HTERT RPE-1 (cell line): ENCODE results near the gene NBR1.
"Not testable (repeated sequence)": the region's sequence is repeated elsewhere in the genome, so short reads cannot be mapped to it uniquely, and the experiment has no call there.

ENCODE experiments used
- in situ Hi-C: fragments of 300-500 bp; cut with MboI; formaldehyde crosslinking; loops from 4 replicates; pipeline ENCODE4 v1.14.3; 2020; ENCODE audit warnings: low sequenced_read_pairs

The NBR1 gene

DNA sequence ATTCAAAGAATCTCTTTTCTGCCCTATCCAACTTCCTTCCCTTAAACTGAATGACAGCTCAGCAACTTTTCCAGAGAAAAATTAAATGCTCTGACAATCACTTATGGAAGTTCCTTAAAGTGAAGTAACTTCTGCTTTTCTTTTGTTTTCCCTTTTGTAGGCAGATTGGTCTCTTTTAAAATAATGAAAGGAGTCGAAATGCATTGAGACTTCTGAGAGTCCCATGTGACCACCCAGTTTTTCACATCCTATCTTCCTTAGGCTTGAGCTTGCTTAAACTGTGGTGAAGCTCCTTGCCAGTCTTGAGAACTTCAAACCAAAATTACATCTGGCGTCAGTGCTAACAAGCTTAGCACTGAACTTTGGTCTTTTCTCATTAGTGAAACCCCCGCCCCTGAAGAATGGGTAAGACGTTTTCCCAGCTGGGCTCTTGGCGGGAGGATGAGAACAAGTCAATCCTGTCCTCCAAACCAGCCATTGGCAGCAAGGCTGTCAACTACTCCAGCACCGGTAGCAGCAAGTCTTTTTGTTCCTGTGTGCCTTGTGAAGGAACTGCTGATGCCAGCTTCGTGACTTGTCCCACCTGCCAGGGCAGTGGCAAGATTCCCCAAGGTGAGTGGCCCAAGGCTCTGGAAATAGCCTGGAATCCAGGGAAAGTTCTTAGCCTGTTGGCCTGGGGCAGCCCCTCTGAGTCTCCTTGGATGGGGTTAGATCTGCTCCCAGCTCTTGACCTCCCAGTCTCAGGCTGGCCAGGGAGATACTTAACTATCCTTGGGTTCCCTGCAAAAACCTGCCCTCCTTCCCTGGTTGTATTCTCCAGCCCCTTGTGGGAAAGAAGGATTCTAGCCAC, 41.9 kb downstream of the NBR1 start:
- in situ Hi-C loops = no loop called here

DNA sequence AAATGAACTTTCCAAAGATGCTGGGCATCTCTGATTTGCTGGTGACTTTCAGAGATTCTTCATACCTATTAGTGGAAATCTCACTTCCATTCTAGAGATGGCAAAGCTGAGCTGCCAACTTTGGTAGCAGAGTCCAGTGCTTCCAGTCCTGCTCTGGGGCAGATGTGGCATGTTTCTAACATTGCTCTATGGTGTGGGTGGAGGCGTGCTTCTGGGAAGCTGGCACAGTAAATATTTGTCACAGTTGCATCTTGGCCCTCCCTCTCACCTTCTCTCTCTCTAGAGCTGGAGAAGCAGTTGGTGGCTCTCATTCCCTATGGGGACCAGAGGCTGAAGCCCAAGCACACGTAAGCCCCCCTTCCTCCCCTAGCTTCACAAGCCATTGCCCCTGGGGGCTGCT, 42.5 kb downstream of the NBR1 start:
- in situ Hi-C loops = no loop called here

DNA sequence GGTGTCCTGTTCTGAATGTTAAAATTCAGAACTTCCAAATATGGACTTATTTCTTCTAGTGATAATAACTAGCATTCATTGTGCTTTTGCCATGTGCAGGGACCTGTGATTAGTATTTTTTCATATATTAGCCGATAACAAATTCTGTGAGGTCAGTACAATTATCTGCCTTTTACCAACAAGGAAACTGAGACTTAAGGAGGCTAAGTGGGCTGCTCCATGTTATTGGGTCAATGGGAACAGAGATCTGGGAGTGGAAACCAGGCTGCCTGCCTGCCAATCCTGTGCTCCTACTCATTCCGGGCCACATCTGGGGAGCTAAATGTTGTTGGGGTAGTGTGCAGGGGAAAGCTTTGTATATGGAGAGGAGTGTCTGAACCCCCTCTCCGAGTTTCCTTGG, 44.3 kb downstream of the NBR1 start:
- in situ Hi-C loops = no loop called here

DNA sequence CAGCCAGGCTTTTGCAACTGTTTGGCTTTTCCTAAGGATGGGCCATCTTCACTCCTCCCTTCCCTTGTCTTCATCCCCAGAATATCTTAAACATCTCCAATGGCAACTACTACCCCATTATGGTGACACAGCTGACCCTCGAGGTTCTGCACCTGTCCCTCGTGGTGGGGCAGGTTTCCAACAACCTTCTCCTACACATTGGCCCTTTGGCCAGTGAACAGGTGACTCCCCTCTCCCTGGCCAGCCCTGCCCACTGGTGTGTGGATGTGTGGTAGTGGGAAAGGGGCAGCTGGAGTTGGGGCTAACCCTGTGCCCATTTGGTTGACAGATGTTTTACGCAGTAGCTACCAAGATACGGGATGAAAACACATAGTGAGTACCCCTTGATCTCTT, 45.4 kb downstream of the NBR1 start:
- in situ Hi-C loops = no loop called here

DNA sequence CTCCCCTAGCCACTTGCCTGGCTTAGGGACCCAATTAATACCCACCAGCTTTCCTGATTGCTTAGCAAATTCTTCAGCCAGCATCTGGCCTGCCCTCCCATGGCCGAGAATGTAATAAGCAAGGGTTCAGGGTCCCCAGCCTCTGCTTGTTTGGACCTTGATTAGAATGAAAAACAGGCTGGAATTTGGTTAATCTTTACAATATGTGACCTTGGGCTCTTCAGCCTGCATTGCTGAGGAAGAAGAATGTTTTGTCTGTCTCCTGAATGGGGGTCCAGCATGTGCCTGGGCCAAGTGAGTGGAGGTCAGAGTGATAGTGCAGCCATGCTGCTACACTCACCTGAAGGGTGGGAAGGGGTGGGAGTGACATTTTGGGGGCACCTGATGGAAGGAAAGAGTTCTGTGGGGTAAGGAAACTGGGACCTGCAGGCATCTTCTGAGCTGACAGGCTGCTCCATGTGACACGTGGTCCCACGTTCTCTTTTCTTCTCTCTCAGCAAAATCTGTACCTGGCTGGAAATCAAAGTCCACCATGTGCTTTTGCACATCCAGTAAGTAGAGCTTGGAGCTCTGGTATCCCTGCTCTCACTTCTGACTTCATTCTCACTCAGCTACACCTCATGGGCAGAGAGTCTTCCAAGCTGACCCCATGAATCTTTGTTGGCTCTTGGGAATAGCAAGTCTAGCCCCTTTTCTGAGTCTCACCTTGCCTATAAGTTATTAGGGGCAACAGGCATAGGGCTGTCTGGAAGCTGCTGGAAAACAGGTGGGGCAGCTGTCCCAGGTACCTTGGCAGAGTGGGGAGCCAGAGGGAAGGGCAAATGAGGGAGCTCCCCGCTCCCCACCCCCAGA, 46.0 kb downstream of the NBR1 start:
- in situ Hi-C loops = no loop called here

DNA sequence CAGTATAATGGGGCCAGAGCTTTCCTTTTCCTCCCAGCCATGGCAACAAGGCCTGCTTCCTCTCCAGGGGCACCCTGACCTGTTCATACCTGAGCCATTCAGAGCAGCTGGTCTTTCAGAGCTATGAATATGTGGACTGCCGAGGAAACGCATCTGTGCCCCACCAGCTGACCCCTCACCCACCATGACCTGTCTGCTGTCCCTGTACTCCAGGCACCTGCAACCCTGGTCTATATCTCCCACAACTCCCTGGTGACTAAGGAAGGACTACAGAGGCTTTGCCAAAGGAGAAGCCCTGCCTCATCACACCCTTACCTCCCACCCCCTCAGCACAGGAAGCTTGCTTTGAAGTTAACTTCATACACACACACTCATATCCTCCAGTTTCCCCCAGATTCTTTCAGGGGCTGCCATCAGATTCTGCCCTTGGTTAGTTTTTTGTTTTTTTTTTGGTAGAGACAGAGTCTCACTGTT, 46.6 kb downstream of the NBR1 start:
- in situ Hi-C loops = no loop called here

DNA sequence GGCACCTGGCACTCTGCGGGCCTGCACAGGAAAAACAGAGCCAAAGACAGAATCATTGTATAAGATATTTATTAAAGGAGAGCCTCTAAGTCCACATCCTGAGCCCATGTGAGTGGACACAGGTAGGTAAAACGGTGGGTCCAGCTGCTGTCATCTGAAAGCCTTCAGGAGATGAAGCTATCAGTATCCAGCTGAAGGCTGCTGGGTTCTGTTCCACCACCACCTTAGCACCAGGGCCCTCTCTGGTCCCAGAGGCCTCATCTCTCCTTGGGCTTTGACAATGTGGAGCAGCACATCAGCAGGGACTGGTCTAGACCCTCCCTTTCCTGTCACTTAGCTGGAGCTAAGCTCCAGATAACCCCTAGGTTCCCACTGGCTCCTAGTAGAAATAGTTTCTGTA, 48.0 kb downstream of the NBR1 start:
- in situ Hi-C loops = no loop called here

DNA sequence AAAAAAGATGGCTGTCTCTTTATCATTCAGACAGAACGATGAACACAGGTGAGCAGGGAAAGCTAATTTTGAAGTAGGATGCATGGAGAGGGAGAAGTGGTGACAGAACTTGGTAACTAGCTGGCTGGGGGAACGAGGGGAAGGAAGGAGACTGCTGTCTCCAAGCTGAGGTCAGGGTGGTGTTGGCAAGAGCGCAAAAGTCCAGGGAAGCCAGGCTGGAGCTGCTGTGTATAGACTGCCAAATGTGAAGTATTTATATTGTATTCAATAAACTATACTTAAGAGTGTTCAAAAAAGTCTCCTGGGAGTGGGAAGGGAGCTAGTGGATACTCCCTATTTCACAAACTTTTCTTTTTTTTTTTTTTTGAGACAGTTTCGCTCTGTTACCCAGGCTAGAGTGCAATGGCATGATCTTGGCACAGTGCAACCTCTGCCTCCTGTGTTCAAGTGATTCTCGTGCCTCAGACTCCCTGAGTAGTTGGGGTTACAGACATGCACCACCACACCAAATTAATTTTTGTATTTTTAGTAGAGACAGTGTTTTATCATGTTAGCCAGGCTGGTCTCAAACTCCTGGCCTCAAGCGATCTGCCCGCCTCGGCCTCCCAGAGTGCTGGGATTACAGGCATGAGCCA, 48.8 kb downstream of the NBR1 start:
- in situ Hi-C loops = no loop called here

DNA sequence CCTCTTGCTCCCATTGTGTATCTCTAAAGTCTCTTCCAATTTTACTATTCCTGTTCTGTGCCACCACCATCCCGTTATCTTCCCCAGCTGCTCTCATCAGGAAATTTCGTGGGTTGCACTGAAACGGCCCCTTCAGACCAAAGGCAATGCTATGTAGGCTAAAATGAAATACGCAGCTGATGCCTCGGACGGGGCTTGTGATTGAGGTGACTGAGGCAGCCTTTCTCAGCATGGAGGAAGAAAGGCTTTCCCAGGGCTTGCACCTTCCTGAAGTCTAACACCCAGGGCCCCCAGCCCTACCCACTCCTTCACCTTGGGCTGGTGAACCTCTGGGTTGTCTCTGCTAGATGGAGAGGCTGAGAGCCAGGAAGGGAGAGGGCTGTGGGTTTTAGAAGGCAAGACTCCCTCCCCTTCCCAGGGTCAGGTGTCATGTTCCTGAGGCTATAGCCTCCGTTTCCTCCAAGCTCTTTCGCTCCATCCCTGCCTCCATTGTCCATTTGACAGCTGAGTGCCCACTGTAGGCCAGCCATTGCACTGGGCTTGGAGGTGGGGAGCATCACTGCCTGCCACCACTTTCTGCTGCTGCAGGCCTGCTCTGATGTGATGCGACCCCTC, 49.6 kb downstream of the NBR1 start:
- in situ Hi-C loops = no loop called here

DNA sequence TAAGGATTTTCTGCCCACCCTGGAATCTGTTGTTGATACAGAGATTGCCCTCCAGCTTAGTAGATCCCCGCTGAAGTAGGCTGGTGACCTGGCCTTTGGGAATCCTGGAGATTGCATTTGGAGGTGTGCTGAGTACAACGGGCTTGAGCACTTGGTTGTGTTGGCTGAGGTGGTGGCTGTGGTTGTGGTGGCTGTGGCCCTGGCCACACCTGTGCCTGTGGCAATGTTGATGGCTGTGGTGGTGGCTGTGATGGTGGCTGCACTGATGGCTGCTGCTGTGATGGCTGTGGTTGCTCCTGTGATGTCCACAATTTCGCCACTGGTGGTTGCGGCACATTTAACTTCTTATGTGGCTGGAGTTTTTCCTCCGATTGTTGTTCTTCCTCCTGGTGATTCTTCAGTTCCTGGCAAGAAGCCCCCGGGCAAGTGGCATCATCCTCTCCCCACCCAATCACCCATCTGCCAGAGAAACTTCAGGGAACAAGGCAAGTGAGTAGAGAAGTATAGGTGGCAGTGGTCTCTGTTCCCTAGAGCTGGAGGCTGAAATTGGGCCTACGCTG, 53.2 kb downstream of the NBR1 start:
- in situ Hi-C loops = no loop called here

DNA sequence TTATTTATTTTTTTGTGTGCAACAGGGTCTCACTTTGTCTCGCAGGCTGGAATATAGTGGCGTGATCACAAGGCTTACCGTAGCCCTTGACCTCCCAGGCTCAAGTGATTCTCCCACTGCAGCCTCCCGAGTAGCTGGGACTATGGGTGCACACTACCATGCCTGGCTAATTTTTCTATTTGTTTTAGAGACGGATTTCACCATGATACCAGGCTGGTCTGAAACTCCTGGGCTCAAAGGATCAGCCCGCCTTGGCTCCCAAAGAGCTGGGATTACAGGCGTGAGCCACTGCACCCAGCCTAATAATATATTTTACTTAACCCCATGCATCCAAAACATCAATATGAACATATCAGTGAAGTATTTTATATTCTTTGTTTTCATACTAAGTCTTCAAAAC, 55.4 kb downstream of the NBR1 start:
- in situ Hi-C loops = no loop called here

DNA sequence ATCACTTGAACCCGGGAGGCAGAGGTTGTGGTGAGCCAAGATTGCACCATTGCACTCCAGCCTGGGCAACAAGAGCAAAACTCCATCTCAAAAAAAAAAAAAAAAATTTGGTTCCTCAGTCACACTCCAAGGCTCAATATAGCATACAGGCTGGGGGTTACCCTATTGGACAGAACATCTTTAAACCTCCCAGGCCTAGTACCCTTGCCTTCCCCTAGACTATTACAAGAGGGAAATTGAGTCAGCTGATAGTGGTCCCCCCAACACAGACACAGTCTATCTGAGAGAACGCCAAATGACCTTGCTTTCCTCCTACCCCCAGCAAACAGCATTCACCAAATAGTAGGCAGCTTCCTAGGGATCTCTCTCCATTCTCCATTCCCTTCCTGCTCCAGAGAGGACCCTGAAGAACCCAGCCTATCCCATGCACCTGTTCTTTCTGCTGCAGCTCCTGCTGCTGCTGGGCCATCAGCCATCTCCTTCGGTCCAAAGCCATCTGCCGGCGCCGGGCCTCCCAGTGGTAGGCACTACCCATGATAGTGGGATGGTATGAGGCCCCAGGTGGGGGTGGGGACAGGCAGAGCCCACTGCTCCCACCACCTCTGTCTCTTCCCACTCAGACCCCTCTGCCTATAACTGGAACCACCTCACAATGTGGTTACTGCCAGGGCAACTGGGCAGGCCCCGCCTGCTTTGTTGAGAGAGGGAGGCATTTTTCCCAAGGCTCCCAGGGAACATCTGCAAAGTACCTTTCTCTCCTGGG, 57.2 kb downstream of the NBR1 start, which contains the start of gene CCDC200:
TSS of gene CCDC200 (minus strand) at position 604 of the 763 bp plus-strand sequence. CDS start at position 535, 69 bp downstream.
- in situ Hi-C loops = not testable (repeated sequence)

DNA sequence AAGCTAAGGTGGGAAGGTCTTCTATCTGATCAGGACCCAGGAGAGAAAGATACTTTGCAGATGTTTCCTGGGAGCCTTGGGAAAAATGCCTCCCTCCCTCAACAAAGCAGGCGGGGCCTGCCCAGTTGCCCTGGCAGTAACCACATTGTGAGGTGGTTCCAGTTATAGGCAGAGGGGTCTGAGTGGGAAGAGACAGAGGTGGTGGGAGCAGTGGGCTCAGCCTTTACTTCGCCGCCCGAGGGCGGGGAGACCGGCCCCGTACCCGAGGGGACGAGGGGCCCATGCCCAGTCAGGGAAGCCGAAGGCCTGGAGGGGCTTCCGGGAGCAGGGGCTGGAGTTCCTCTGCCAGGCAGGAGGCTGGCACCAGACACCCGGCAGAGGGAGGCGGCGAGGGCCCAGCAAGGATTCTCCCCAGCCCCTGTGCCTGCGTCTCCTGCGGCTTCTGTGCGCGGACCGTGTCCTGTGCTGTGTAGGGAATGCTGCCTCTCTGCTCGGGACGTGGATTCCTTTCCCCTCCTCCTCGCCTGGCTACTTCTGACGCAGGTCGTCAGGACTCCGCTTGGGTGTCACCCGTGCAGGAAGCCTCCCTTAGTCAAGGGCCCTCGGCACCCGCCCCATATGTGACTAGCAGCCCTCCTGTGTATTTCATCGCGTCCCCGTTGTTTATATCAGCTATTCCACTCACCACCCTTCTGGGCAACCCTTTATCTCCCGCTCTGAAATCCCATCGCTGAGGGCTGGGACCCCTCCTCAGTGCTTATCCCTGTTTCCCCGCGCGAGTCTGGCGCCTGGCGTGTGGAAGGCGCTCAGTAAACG, 60.4 kb downstream of the NBR1 start:
- in situ Hi-C loops = not testable (repeated sequence)

DNA sequence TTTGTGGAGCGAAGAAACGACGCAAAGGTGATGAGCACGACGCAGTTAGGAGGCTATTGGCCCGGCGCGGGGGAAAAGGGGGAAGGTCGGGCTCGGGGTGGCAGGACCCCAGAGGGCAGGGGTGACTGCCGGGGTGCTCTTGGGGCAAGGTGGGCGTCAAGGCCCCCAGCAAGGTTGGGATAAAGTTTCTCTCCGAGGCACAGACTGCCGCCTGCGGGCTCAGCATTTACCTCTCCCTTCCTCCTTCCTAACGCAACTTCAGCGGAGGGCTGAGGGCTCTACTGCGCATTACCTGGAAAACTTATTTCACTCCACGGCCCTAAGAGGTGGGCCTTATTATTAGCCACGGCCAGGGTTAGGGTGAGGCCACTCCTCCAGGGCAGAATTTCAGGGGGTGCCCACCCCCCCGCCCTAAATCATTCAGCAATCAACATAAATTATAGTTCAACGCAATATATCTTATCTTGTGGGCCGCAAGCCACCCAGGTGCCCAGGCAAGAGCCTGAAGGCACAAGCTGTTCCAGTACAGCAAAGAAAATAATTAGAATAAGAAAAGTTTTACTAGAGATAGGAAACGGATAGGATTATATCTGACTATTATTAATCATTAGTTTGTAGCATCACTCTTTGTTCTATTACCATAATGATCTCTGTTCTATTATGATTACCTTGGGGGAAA, 61.1 kb downstream of the NBR1 start:
- in situ Hi-C loops = not testable (repeated sequence)

DNA sequence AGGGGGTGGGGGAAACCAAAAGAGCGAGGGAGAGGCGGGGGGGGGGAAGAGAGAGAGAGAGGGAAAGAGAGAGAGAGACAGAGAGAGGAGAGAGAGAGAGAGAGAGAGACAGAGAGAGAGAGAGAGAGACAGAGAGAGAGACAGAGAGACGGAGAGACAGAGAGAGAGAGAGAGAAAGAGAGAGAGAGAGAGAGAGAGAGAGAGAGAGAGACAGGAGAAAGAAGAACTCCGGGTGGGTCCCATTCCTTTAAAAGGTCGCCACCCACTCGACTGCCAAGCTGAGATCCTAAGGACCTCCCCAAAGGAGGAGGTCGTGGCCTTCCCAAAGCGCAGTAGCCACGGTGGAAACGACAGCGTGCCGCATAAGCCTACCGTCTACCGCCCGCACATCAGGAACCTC, 62.2 kb downstream of the NBR1 start:
- in situ Hi-C loops = not testable (repeated sequence)

DNA sequence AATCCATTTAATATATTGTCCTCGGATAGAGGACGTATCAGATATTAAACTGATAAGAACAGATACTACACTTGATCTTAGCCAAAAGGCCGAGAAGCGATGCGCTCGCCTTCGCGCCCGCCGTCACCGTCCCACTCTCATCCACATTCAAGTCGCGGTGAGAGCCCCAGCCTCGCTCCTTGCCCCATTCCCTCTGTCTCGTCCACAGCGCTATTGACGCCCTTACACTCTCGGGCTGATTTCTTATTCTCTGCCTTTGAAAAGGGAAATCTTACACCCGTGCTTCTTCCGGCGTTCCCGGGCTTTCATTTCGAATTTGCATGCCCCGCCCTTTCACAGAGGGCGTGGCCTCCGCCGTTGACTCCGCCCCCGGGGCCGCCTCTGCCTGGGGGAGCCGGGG, 62.9 kb downstream of the NBR1 start, which contains the start of gene RNU2-1:
TSS of gene RNU2-1 (minus strand) at position 101 of the 400 bp plus-strand sequence.
- in situ Hi-C loops = not testable (repeated sequence)

DNA sequence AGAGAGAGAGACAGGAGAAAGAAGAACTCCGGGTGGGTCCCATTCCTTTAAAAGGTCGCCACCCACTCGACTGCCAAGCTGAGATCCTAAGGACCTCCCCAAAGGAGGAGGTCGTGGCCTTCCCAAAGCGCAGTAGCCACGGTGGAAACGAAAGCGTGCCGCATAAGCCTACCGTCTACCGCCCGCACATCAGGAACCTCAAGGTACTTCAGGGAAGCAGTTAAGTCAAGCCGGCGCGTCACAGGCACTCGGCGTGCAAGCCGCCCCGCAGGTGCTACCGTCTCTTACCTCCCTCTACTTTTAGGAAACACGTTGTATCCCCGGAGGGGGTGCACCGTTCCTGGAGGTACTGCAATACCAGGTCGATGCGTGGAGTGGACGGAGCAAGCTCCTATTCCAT, 68.6 kb downstream of the NBR1 start:
- in situ Hi-C loops = not testable (repeated sequence)

DNA sequence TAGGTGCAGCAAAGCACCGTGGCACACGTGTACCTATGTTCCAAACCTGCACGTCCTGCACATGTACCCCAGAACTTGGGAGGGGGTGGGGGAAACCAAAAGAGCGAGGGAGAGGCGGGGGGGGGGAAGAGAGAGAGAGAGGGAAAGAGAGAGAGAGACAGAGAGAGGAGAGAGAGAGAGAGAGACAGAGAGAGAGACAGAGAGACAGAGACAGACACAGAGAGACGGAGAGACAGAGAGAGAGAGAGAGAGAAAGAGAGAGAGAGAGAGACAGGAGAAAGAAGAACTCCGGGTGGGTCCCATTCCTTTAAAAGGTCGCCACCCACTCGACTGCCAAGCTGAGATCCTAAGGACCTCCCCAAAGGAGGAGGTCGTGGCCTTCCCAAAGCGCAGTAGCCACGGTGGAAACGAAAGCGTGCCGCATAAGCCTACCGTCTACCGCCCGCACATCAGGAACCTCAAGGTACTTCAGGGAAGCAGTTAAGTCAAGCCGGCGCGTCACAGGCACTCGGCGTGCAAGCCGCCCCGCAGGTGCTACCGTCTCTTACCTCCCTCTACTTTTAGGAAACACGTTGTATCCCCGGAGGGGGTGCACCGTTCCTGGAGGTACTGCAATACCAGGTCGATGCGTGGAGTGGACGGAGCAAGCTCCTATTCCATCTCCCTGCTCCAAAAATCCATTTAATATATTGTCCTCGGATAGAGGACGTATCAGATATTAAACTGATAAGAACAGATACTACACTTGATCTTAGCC, 69.8 kb downstream of the NBR1 start:
- in situ Hi-C loops = not testable (repeated sequence)
